ENCODE data around the gene ASB7. TPM values are rescaled to one million over a fixed set of nuclear protein-coding genes. Genes with fewer than 3 reads are reported as not detected.

Gene ASB7
- total RNA-seq, 4 donors from 2014 or later = 29.9 to 45.3 (median 35.3) TPM

- intact Hi-C loops (cut with DNase I; ENCODE audit: low total_unique reads) (loop anchor here (2.0 to 5.0 kb wide), 2 partner anchors 244 to 378 kb away; no protein-coding TSS in a partner anchor), in situ Hi-C loops (cut with MboI; ENCODE audit: low pct_ligation_motif_present in 1 of 4, low pct_unique_long_range_greater_than_20kb in 1 of 4, low sequenced_read_pairs in 3 of 4) (loop anchor here (5.0 to 25.0 kb wide), 5 partner anchors 234 to 634 kb away; partner anchors contain the start of genes CHSY1 (in 3 of the 4) and ALDH1A3 (in 1 of the 4))
- Histone ChIP-seq H3K4me1 (peaks cover 0 to 3% (median 0%) of the 10 kb centered on the region in 4 donors), H3K36me3 (peaks cover 0 to 8% (median 0%) of the 10 kb centered on the region in 4 donors), H3K27me3 (no peaks in the 10 kb centered on the region), H3K27ac (no peak overlapping the region), H3K9me3 (no peaks in the 10 kb centered on the region), H3K4me3 (no peak overlapping the region)
- no peak for DNase-seq
- 55 to 64% methylated on average over 3 of the region's 3 CpGs for WGBS, 2 donors (ENCODE audit: low coverage in 1 of 2)
- TF ChIP-seq POLR2A (IDR thresholded peaks at IDR 0.05) (no peak), EP300 (IDR thresholded peaks at IDR 0.05; ENCODE audit: low read depth) (no peak), POLR2AphosphoS5 (IDR thresholded peaks at IDR 0.05) (no peak)
- TF ChIP-seq, protein P1, sequence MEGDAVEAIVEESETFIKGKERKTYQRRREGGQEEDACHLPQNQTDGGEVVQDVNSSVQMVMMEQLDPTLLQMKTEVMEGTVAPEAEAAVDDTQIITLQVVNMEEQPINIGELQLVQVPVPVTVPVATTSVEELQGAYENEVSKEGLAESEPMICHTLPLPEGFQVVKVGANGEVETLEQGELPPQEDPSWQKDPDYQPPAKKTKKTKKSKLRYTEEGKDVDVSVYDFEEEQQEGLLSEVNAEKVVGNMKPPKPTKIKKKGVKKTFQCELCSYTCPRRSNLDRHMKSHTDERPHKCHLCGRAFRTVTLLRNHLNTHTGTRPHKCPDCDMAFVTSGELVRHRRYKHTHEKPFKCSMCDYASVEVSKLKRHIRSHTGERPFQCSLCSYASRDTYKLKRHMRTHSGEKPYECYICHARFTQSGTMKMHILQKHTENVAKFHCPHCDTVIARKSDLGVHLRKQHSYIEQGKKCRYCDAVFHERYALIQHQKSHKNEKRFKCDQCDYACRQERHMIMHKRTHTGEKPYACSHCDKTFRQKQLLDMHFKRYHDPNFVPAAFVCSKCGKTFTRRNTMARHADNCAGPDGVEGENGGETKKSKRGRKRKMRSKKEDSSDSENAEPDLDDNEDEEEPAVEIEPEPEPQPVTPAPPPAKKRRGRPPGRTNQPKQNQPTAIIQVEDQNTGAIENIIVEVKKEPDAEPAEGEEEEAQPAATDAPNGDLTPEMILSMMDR (IDR thresholded peaks at IDR 0.05) = no peak
These were observed 26.4 kb downstream of the ASB7 start for GRCh38 chr15:100628746-100629145.

DNA sequence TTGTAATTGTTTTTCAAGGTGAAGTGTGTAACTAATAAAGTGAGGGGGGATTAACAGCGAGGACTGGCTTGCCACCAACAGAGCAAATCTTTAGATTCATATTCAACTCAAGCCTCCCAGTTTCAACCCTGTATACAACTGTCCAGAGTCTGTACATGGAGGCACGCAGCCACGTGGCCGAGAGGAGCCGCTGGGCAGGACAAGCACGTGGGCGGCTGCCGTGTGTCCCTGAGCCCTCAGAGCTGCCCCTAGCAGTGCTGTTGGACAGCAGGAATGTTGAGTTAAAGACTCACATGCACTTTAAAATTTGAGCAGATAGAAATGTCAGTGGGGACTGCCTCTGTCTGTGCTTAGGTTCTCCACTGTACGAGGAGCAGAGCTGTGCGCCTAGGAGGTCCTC is 29.4 kb downstream of the ASB7 start:
- Histone ChIP-seq H3K27me3 (no peaks in the 10 kb centered on the region), H3K27ac (no peak overlapping the region), H3K36me3 (peaks cover 0 to 8% (median 0%) of the 10 kb centered on the region in 4 donors), H3K4me3 (no peak overlapping the region), H3K4me1 (peaks cover 0 to 22% (median 9%) of the 10 kb centered on the region in 4 donors), H3K9me3 (no peaks in the 10 kb centered on the region)
- 91 to 100% methylated on average over 1 to 10 of the region's 10 CpGs for WGBS, 2 donors (ENCODE audit: low coverage in 1 of 2)
- DNase-seq = no peak
- TF ChIP-seq, protein P1 (IDR thresholded peaks at IDR 0.05) = no peak
- TF ChIP-seq POLR2A (IDR thresholded peaks at IDR 0.05) = no peak
- TF ChIP-seq POLR2AphosphoS5 (IDR thresholded peaks at IDR 0.05) = no peak
- TF ChIP-seq EP300 (IDR thresholded peaks at IDR 0.05; ENCODE audit: low read depth) = no peak
- in situ Hi-C loops (cut with MboI; ENCODE audit: low pct_ligation_motif_present in 1 of 4, low pct_unique_long_range_greater_than_20kb in 1 of 4, low sequenced_read_pairs in 3 of 4) = loop anchor here in 3 of 4 donors (10.0 to 25.0 kb wide), 3 partner anchors 230 to 630 kb away; partner anchors contain the start of gene CHSY1 (in 3 of the 3)
- intact Hi-C loops (cut with DNase I; ENCODE audit: low total_unique reads) = no loop called here

DNA sequence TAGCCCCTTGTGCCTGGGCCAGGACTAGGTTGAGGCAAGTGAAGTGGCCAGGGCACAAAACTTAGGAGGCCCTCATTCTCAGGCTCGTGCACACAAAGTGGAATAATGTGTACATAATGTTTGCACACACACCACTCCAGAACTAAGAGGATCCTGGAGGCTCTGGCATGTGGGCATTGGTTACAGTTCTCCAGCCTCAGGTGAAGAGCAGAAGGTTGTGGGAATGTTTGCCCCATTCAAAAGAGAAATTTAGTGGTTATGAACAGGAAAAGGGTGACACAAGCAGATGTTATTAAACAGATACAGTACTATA is 31.3 kb downstream of the ASB7 start:
- no peak overlapping the region for H3K4me3 ChIP-seq
- in situ Hi-C loops (cut with MboI; ENCODE audit: low pct_ligation_motif_present in 1 of 4, low pct_unique_long_range_greater_than_20kb in 1 of 4, low sequenced_read_pairs in 3 of 4) (loop anchor here in 3 of 4 donors (10.0 to 25.0 kb wide), 3 partner anchors 229 to 629 kb away; partner anchors contain the start of gene CHSY1 (in 3 of the 3)), intact Hi-C loops (cut with DNase I; ENCODE audit: low total_unique reads) (no loop called here)
- no peak for DNase-seq
- WGBS, 2 donors (ENCODE audit: low coverage in 1 of 2) = 60 to 91% methylated on average over 1 of the region's 1 CpG
- H3K27me3 ChIP-seq = no peaks in the 10 kb centered on the region
- H3K9me3 ChIP-seq = no peaks in the 10 kb centered on the region
- H3K27ac ChIP-seq = no peak overlapping the region
- peaks cover 0 to 8% (median 0%) of the 10 kb centered on the region in 4 donors for H3K36me3 ChIP-seq
- H3K4me1 ChIP-seq = peaks cover 3 to 37% (median 19%) of the 10 kb centered on the region in 4 donors
- TF ChIP-seq, protein P1 (IDR thresholded peaks at IDR 0.05) = no peak
- no peak for TF ChIP-seq EP300 (IDR thresholded peaks at IDR 0.05; ENCODE audit: low read depth)
- no peak for TF ChIP-seq POLR2AphosphoS5 (IDR thresholded peaks at IDR 0.05)
- TF ChIP-seq POLR2A (IDR thresholded peaks at IDR 0.05) = no peak

- in situ Hi-C loops (cut with MboI; ENCODE audit: low pct_ligation_motif_present in 1 of 4, low pct_unique_long_range_greater_than_20kb in 1 of 4, low sequenced_read_pairs in 3 of 4) = loop anchor here in 3 of 4 donors (10.0 to 25.0 kb wide), 3 partner anchors 227 to 627 kb away; partner anchors contain the start of gene CHSY1 (in 3 of the 3)
- 78 to 83% methylated on average over 1 to 11 of the region's 11 CpGs for WGBS, 2 donors (ENCODE audit: low coverage in 1 of 2)
These were observed 33.1 kb downstream of the ASB7 start for GRCh38 chr15:100635406-100636071.

More at GRCh38 chr15:100635406-100636071, 33.1 kb downstream of the ASB7 start:
- H3K9me3 ChIP-seq = no peaks in the 10 kb centered on the region
- no peaks in the 10 kb centered on the region for H3K27me3 ChIP-seq
- H3K4me1 ChIP-seq = peaks cover 4 to 42% (median 22%) of the 10 kb centered on the region in 4 donors
- no peaks in the 10 kb centered on the region for H3K36me3 ChIP-seq
- DNase-seq = peak; percentile 31
- intact Hi-C loops (cut with DNase I; ENCODE audit: low total_unique reads) = no loop called here
- no peak overlapping the region for H3K4me3 ChIP-seq
- H3K27ac ChIP-seq = no peak overlapping the region
- TF ChIP-seq POLR2AphosphoS5 (IDR thresholded peaks at IDR 0.05) (peak in 1 of 3 donors; percentile 7), POLR2A (IDR thresholded peaks at IDR 0.05) (no peak)

All from transverse colon (tissue), 4 donors.